Anterior cingulate cortex (tissue), 58 donors: Measurements from ENCODE around the gene MATR3.
"Not testable (repeated sequence)": the region's sequence is repeated elsewhere in the genome, so short reads cannot be mapped to it uniquely, and the experiment has no call there.

Experiments used
- DNase-seq, 58 donors: peaks; one replicate each; lab custom pipeline; 2025; lab: John Stamatoyannopoulos, UW

Gene MATR3

GRCh38 chr5:139341689-139342422, 48.3 kb downstream of the MATR3 start, which contains the start of gene PAIP2:
Gene PAIP2 (plus strand): TSS chr5:139341854. CDS start chr5:139363785, 21,931 bp downstream.
- peak; percentile 76 to 98 (median 95) for DNase-seq

DNA sequence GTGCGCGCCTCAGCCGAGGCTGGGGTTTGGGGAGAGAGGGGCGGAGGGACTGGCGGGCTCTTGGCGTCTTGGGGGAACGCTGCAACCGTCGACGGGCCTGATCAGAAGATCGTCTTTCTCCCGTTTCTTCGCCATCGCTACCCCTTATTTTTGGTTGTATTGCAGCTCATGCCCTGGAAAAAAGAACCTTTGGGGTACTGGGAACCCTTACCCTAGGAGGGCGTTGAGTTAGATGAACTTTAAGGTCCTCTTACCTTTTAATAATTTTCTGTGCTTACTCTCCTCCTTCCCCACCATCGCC, 48.8 kb downstream of the MATR3 start:
- no peak for DNase-seq

DNA sequence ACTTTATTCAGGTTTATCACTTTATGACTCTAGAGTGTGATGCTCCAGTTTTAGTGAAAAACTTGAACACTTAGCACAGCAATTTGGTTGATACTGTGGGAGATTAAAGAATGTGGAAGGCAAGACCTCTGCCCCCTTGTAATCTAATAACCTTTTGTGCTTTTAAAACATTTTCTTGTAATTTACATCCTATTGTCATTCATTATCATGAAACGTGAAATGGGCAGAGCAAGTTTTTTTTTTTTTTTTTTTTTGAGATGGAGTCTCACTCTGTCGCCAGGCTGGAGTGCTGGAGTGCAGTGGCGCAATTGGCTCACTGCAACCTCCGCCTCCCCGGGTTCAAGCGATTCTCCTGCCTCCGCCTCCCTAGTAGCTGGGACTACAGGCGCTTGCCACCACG, 49.9 kb downstream of the MATR3 start:
- DNase-seq: no peak

DNA sequence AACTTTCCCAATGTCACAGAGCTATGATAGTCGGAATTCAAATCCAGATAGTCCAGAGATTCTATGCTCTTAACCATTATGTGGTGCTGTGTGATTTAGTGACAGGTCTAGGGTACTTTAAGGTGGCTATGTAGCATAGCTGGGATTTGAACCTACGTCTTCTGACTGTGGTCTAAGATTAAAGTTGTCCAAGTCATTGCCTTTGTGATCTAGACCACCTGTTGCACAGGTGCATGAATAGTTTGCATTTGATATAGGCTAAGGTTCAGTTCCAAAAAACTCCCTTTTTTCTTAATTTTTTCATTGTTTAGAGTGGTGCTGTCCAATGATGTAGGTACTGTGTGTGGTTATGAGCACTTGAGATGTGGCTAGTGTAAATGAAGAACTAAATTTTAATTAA, 50.6 kb downstream of the MATR3 start:
- no peak for DNase-seq

- not testable (repeated sequence) for DNase-seq
Observed at GRCh38 chr5:139345442-139345841, 51.9 kb downstream of the MATR3 start.

DNA sequence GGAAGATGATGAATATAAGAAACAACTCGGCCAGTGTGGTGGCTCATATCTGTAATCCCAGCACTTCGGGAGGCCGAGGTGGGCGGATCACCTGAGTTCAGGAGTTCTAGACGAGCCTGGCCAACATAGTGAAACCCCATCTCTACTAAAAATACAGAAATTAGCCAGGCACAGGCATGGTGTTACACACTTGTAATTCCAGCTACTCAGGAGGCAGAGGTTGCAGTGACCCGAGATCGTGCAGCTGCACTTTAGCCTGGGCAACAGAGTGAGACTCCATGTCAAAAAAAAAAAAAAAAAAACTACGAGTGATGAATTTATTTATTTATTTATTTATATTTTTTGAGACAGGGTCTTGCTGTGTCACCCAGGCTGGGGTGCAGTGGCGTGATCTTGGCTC, 54.3 kb downstream of the MATR3 start:
- not testable (repeated sequence) for DNase-seq

DNA sequence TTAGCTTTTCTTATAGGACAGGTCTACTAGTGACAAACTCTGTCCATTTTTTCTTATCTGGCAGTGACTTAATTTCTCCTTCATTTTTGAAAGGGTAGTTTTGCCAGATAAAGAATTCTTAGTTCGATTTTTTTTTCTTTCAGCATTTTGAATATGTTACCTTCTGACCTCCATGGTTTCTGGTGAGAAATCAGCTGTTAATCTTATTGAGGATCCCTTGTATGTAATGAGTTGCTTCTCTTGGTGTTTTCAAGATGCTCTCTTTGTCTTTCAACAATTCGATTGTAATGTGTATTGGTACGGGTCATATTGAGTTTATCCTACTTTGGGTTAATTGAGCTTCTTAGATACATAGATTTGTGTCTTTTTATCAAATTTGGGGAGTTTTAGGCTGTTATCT, 60.6 kb downstream of the MATR3 start:
- no peak for DNase-seq

GRCh38 chr5:139355900-139356299, 62.4 kb downstream of the MATR3 start:
- not testable (repeated sequence) for DNase-seq

DNA sequence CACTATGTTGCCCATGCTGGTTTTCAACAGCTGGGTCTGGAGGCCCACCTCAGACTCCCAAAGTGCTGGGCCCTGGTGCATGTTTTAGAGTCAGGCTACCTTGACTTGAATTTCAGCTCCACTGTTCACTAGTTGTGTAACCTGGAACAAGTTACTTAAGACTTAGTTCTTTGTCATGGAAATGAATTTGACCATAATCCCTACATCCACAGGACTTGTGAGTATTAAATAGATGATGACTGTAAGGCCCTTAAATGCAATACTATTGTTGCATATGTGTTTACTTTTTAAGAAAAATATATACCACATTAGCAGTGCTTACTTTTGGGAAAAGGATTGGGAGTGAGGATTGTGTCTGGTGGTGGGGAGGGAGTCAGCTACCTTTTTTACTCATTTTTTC, 64.5 kb downstream of the MATR3 start:
- no peak for DNase-seq

DNA sequence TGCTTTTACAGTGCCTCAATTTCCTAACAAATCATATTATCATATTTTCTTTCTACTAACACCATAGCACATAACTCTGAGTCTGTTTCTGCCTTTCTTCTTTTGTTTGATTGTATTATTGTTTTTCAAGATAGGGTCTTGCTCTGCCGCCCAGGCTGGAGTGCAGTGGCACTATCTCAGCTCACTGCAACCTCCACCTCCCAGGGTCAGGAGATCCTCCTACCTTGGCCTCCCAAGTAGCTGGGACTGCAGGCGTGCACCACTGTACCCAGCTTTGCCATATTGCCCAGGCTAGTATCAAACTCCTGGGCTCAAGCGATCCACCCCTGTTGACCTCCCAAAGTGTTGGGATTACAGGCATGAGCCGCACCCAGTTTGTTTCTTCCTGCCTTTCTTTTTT, 66.8 kb downstream of the MATR3 start:
- no peak for DNase-seq

- DNase-seq: no peak
Observed at GRCh38 chr5:139361835-139362429, 68.4 kb downstream of the MATR3 start.

GRCh38 chr5:139363937-139364336, 70.4 kb downstream of the MATR3 start:
- DNase-seq: no peak

GRCh38 chr5:139364466-139364865, 70.9 kb downstream of the MATR3 start:
- DNase-seq: no peak

- no peak for DNase-seq
Observed at GRCh38 chr5:139368613-139369012, 75.1 kb downstream of the MATR3 start.

DNA sequence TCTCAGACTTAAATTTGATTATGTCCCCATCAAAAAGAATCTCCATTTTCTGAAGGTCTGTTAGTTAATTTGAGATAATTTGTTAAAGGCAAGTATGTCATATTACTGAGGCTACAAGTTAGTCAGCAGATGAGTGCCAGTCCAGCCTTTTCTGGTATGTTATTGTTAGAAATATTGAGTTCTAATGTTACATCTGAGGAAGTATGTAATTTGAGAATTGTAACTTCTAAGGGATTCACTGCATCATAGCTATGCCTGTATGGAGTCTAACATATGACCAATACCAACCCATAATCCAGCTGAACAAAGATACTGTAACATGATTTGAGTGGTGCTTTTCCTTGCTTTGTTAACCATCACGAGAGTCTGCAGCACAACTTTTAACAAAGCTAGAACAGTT, 75.6 kb downstream of the MATR3 start:
- no peak for DNase-seq

GRCh38 chr5:139371482-139372435, 78.2 kb downstream of the MATR3 start:
- no peak for DNase-seq

- no peak for DNase-seq
Observed at GRCh38 chr5:139374909-139375308, 81.4 kb downstream of the MATR3 start.

DNA sequence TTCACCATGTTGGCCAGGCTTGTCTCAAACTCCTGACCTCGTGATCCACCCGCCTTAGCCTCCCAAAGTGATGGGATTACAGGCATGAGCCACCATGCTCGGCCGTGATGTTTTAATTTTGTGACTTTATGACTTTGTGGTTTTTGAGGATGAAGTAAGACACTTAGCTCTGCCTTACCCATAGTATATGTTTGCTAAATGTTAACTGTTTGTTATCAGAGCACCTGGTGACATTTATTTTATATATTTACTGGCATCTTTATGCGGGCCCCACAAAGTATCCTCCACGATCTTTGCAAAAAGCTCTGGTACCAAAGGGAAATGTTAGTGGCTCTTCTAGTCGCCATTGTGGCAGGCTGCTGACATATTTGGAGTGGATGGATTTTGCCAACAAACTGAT, 82.8 kb downstream of the MATR3 start:
- no peak for DNase-seq

GRCh38 chr5:139377226-139377625, 83.7 kb downstream of the MATR3 start:
- no peak for DNase-seq

- DNase-seq: no peak
Observed at GRCh38 chr5:139378101-139378825, 84.7 kb downstream of the MATR3 start.

DNA sequence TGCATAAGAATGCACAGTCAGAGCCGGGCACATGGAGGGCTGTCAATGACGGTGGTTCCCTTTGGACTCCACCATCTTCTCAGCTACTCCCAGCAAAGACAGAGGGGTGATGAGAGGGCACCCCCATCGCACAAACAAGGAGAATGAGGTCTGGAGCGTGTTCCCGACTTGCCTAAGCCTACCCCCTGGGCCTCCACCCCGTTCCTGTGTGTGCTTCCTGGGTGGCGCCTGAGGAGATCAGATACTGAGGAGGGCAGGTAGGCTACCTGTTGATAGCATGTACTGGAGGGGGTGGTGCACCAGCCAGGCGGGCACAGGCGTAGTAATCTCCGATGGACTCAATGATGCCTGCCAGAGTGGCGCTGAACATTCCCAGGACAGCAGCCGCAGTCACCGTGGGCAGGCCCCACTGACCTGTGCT, 85.4 kb downstream of the MATR3 start:
- DNase-seq: no peak
